GM18870 (cell line): ENCODE results near the gene ATP5MG.

Source experiments
- ATAC-seq: cut with Tn5 transposase; IDR thresholded peaks from one replicate; pipeline ENCODE4 v1.9.1; 2021; ENCODE audit warnings: moderate library complexity; ENCODE audit not compliant: unreplicated experiment

ATP5MG gene

GRCh38 chr11:118441770-118442275 is 40.4 kb downstream of the ATP5MG start:
- ATAC-seq, result no peak

- ATAC-seq, result no peak
Observed at GRCh38 chr11:118442301-118442700, 40.9 kb downstream of the ATP5MG start.

GRCh38 chr11:118442908-118443589 is 41.6 kb downstream of the ATP5MG start:
- ATAC-seq, result no peak

- peak; percentile 46 for ATAC-seq
Observed at GRCh38 chr11:118443590-118444218, 42.3 kb downstream of the ATP5MG start.

GRCh38 chr11:118447423-118447822 is 46.0 kb downstream of the ATP5MG start:
- no peak for ATAC-seq

GRCh38 chr11:118448294-118448693 is 46.9 kb downstream of the ATP5MG start:
- peak; percentile 87 for ATAC-seq

- no peak for ATAC-seq
Observed at GRCh38 chr11:118449316-118449918, 48.0 kb downstream of the ATP5MG start.

- no peak for ATAC-seq
Observed at GRCh38 chr11:118450451-118450850, 49.0 kb downstream of the ATP5MG start.
